ENCODE measurements around the gene DIAPH1.

DNA sequence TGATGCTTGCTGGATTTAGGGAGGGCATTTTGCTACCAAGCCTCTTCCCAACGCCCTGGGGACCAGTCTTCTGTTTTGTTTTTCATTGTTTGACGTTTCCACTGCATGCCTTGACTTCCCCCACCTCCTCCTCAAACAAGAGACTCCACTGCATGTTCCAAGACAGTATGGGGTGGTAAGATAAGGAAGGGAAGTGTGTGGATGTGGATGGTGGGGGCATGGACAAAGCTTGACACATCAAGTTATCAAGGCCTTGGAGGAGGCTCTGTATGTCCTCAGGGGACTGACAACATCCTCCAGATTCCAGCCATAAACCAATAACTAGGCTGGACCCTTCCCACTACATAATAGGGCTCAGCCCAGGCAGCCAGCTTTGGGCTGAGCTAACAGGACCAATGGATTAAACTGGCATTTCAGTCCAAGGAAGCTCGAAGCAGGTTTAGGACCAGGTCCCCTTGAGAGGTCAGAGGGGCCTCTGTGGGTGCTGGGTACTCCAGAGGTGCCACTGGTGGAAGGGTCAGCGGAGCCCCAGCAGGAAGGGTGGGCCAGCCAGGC, 107.0 kb downstream of the DIAPH1 start:
- TF ChIP-seq, protein P1, sequence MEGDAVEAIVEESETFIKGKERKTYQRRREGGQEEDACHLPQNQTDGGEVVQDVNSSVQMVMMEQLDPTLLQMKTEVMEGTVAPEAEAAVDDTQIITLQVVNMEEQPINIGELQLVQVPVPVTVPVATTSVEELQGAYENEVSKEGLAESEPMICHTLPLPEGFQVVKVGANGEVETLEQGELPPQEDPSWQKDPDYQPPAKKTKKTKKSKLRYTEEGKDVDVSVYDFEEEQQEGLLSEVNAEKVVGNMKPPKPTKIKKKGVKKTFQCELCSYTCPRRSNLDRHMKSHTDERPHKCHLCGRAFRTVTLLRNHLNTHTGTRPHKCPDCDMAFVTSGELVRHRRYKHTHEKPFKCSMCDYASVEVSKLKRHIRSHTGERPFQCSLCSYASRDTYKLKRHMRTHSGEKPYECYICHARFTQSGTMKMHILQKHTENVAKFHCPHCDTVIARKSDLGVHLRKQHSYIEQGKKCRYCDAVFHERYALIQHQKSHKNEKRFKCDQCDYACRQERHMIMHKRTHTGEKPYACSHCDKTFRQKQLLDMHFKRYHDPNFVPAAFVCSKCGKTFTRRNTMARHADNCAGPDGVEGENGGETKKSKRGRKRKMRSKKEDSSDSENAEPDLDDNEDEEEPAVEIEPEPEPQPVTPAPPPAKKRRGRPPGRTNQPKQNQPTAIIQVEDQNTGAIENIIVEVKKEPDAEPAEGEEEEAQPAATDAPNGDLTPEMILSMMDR (IDR thresholded peaks at IDR 0.05), result no peak
- TF ChIP-seq POLR2A (IDR thresholded peaks at IDR 0.05) (no peak), POLR2AphosphoS5 (IDR thresholded peaks at IDR 0.05; ENCODE audit: insufficient read depth in 1 of 2, low read depth in 1 of 2) (no peak)

All from vagina (tissue), 2 donors.